Peyer's patch (tissue), 4 donors: Measurements from ENCODE around the gene RCSD1. TPM values are rescaled to one million over a fixed set of nuclear protein-coding genes. Genes with fewer than 3 reads are reported as not detected.
A peak's percentile ranks its signal among the peaks of the same experiment; 100 is the strongest.

Experiments
- DNase-seq, 3 donors: peaks; one replicate each; pipeline ENCODE4 v3.0.0-alpha.2; 2017 to 2019
- H3K27ac ChIP-seq, 4 donors: fragments of 200-600 bp; sonication (generic); one replicate each; pipeline ENCODE4 v1.5.1; 2016 to 2019
- H3K27me3 ChIP-seq, 2 donors: fragments of 200-600 bp; sonication (generic); one replicate each; pipeline ENCODE4 v1.5.1; 2019
- H3K36me3 ChIP-seq, 3 donors: fragments of 200-600 bp; sonication (generic); one replicate each; pipeline ENCODE4 v1.5.1; 2016 to 2019
- H3K4me1 ChIP-seq, 4 donors: fragments of 200-600 bp; sonication (generic); one replicate each; pipeline ENCODE4 v1.5.1; 2016 to 2019
- H3K4me3 ChIP-seq, 4 donors: fragments of 200-600 bp; sonication (generic); 1 replicate in 3 of 4; 2 replicates in 1 of 4; pipeline ENCODE4 v1.5.1; 2016 to 2019; ENCODE audit warnings: mild to moderate bottlenecking in 1 of 4
- H3K9me3 ChIP-seq, 4 donors: fragments of 200-600 bp; sonication (generic); one replicate each; pipeline ENCODE4 v1.5.1; 2016 to 2019; ENCODE audit warnings: mild to moderate bottlenecking in 1 of 4
- POLR2A ChIP-seq, 2 donors: fragments of 450-650 bp; IDR thresholded peaks; one replicate each; pipeline ENCODE4 v1.5.1; 2017; ENCODE audit warnings: antibody characterized with exemption in 2 of 2, mild to moderate bottlenecking in 2 of 2, moderate library complexity in 2 of 2
- total RNA-seq, 4 donors: library from RNA; depleted of rRNA; stranded (reverse); fragments of >200 nt; gene quantifications; one replicate each; pipeline ENCODE4 v1.1.0, GENCODE V29; 2016
- TF ChIP-seq, protein P1 (sequence below), 6 experiments: fragments of 450-650 bp in 4 of 6; fragments of 200-600 bp in 2 of 6; sonication (generic) in 1 of 6; IDR thresholded peaks; one replicate each; pipeline ENCODE4 v1.5.1; 2017 to 2019; ENCODE audit warnings: antibody characterized with exemption in 6 of 6, mild to moderate bottlenecking in 3 of 6, moderate library complexity in 1 of 6

The RCSD1 gene
- total RNA-seq, 4 donors from 2014 or later, result 6.7 to 95.7 (median 11.5) TPM

DNA sequence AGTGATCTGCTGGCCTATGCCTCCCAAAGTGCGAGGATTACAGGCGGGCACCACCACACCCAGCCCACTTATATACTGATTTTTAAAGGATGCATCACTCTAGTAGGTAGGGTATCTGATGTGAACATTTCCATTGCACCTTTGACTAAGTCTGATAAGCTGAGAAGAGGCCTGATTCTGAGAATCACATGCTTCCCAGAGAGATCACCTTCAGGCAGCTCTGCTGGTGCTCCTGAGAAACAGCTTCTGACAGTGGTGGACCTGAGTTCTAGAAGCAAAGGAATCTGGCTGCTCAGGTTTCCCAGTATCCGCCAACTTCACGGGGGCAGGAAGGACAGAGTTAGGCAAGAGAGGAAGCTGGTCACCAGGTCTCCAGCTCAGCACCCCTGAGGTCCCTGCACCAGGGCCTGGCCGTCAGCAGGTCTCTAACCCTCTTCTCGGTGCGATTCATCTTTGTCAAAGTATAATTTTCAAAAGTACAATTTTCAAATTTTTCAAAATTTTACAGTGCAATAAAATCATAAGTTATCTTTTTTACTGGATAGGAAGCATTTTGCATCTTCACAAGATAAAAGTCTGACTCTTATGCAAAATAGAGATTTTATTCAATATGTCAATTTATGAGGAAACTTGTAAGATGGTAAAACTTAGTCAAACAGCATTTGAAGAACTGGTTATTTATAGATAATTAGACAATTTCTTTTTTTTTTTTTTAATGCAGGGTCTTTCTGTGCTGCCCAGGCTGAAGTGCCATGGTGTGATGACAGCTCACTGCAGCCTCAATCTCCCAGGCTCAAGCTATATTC is 65.9 kb downstream of the RCSD1 start:
- Histone ChIP-seq H3K36me3 (peaks cover 0 to 29% (median 0%) of the 10 kb centered on the region in 3 donors), H3K4me1 (no peaks in the 10 kb centered on the region), H3K4me3 (no peak overlapping the region), H3K9me3 (no peaks in the 10 kb centered on the region), H3K27me3 (no peaks in the 10 kb centered on the region), H3K27ac (no peak overlapping the region)
- no peak for DNase-seq
- TF ChIP-seq, protein P1, sequence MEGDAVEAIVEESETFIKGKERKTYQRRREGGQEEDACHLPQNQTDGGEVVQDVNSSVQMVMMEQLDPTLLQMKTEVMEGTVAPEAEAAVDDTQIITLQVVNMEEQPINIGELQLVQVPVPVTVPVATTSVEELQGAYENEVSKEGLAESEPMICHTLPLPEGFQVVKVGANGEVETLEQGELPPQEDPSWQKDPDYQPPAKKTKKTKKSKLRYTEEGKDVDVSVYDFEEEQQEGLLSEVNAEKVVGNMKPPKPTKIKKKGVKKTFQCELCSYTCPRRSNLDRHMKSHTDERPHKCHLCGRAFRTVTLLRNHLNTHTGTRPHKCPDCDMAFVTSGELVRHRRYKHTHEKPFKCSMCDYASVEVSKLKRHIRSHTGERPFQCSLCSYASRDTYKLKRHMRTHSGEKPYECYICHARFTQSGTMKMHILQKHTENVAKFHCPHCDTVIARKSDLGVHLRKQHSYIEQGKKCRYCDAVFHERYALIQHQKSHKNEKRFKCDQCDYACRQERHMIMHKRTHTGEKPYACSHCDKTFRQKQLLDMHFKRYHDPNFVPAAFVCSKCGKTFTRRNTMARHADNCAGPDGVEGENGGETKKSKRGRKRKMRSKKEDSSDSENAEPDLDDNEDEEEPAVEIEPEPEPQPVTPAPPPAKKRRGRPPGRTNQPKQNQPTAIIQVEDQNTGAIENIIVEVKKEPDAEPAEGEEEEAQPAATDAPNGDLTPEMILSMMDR (IDR thresholded peaks at IDR 0.05), result no peak
- TF ChIP-seq POLR2A (IDR thresholded peaks at IDR 0.05), result no peak

DNA sequence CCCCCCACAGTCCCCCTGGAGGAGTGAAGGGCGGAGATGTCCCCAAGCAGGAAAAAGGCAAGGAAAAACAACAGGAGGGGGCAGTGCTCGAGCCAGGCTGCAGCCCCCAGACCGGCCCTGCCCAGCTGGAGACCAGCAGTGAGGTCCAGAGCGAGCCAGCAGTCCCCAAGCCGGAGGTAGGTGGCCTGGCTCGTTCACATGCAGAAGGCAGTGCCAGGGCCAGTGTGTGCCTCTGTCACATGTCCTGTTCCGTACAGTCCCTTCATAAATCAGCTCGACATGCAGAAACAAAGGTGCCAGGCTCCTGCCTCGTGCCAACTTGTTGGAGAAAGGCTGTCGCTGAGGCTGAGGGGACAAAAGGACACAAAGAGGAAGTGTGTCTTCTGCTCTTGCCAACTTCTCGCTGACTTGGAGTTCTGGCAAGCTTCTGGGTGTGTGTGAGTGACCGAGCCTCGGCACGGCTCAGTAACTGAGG is 67.7 kb downstream of the RCSD1 start:
- TF ChIP-seq, protein P1 (IDR thresholded peaks at IDR 0.05), result no peak
- no peak for TF ChIP-seq POLR2A (IDR thresholded peaks at IDR 0.05)
- H3K36me3 ChIP-seq, result peaks cover 0 to 28% (median 0%) of the 10 kb centered on the region in 3 donors
- no peaks in the 10 kb centered on the region for H3K4me1 ChIP-seq
- H3K9me3 ChIP-seq, result no peaks in the 10 kb centered on the region
- no peaks in the 10 kb centered on the region for H3K27me3 ChIP-seq
- H3K4me3 ChIP-seq, result no peak overlapping the region
- peak overlapping the region in 1 of 4 donors; percentile 9 for H3K27ac ChIP-seq
- DNase-seq, result peak in 1 of 3 donors; percentile 60

DNA sequence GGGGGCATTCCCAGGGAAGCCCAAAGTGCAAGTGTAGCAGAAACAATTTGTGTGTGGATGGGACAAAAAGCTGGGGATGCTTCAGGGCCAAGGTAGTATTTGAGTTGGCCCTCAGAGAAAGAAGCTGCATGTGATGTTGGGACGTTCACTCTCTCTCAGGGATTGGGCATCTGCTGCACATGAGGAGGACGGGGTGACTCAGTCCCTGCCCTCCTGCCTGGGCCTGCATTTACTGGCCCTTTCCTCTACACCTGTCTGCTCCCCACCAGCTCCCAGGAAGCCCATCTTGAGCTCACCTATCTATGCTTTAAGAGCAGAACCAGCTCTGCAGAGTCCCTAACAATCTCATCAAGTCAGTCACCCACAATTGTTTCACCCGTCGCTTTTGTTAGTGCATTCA is 68.3 kb downstream of the RCSD1 start:
- H3K36me3 ChIP-seq, result peaks cover 0 to 28% (median 0%) of the 10 kb centered on the region in 3 donors
- H3K4me3 ChIP-seq, result no peak overlapping the region
- no peak for DNase-seq
- H3K9me3 ChIP-seq, result no peaks in the 10 kb centered on the region
- H3K4me1 ChIP-seq, result no peaks in the 10 kb centered on the region
- TF ChIP-seq POLR2A (IDR thresholded peaks at IDR 0.05), result no peak
- TF ChIP-seq, protein P1 (IDR thresholded peaks at IDR 0.05), result no peak
- no peaks in the 10 kb centered on the region for H3K27me3 ChIP-seq
- no peak overlapping the region for H3K27ac ChIP-seq

DNA sequence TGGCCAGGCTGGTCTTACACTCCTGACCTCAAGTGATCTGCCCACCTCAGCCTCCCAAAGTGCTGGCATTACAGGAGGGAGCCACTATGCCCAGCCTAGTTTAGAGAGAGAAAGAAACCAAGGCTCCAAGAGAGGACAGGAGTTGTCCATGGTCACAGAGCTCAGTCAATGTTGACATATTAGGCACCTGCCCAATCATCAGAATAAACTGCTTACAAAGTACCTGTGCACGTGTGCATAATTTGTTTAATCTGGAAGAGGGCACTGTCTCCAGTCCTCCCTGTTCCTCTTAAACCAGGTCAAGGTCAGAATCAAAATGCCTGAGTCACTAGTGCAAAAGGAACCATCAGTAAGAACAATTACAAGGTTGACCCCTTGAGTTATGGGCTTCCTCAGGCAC is 71.5 kb downstream of the RCSD1 start:
- Histone ChIP-seq H3K27me3 (no peaks in the 10 kb centered on the region), H3K9me3 (no peaks in the 10 kb centered on the region), H3K4me1 (no peaks in the 10 kb centered on the region), H3K27ac (no peak overlapping the region), H3K36me3 (peaks cover 0 to 28% (median 0%) of the 10 kb centered on the region in 3 donors), H3K4me3 (no peak overlapping the region)
- DNase-seq, result peak in 1 of 3 donors; percentile 1
- no peak for TF ChIP-seq POLR2A (IDR thresholded peaks at IDR 0.05)
- TF ChIP-seq, protein P1 (IDR thresholded peaks at IDR 0.05), result no peak

DNA sequence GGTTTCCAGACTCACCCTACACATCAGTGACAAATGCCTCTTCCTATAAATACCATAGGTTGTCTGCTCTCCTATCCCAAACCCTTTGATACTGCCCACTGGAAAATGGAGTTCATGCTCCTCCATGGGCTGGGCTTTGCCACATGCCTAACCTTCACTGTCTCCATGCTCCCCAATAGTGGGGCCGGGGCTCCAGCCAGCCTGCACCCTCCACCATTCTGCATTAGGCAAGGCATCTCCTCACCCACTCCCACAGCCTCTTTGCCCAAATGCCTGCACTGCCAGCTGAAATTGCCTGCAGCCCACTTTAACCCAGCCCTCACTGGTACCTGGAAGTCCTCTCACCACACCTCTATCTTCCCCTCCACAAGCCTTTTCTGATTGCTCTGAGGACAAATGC is 73.5 kb downstream of the RCSD1 start:
- H3K4me3 ChIP-seq, result no peak overlapping the region
- H3K27ac ChIP-seq, result no peak overlapping the region
- H3K27me3 ChIP-seq, result no peaks in the 10 kb centered on the region
- no peaks in the 10 kb centered on the region for H3K9me3 ChIP-seq
- H3K36me3 ChIP-seq, result peaks cover 0 to 10% (median 0%) of the 10 kb centered on the region in 3 donors
- peak in 1 of 3 donors; percentile 29 for DNase-seq
- TF ChIP-seq, protein P1 (IDR thresholded peaks at IDR 0.05), result no peak
- TF ChIP-seq POLR2A (IDR thresholded peaks at IDR 0.05), result no peak
- peaks cover 0 to 7% (median 0%) of the 10 kb centered on the region in 4 donors for H3K4me1 ChIP-seq
